Lung (tissue), 12 donors: ENCODE results near the gene C4orf46. TPM values are rescaled to one million over a fixed set of nuclear protein-coding genes. Genes with fewer than 3 reads are reported as not detected.

ENCODE experiments used
- ATAC-seq: fragments of 200-7000 bp; cut with Tn5 transposase; one replicate; pipeline ENCODE4 v1.9.1; 2020; ENCODE audit warnings: moderate number of reproducible peaks; ENCODE audit not compliant: insufficient read depth, low FRiP score
- DNase-seq, 3 donors: peaks; one replicate each; pipeline ENCODE4 v3.0.0-alpha.2; 2013 to 2017
- H3K27ac ChIP-seq, 2 donors: one replicate each; pipeline ENCODE4 v1.5.1; 2013; ENCODE audit warnings: mild to moderate bottlenecking in 2 of 2, moderate library complexity in 2 of 2, control low read depth in 1 of 2, inconsistent platforms in 1 of 2, low read depth in 1 of 2, low read length in 1 of 2
- H3K27me3 ChIP-seq, 3 donors: one replicate each; pipeline ENCODE4 v1.5.1; 2013; ENCODE audit warnings: low read length in 2 of 3; ENCODE audit not compliant: control insufficient read depth in 3 of 3, insufficient read depth in 3 of 3
- H3K36me3 ChIP-seq, 4 donors: one replicate each; pipeline ENCODE4 v1.5.1; 2013; ENCODE audit warnings: low read length in 4 of 4, mild to moderate bottlenecking in 1 of 4, moderate library complexity in 1 of 4; ENCODE audit not compliant: control insufficient read depth in 4 of 4, insufficient read depth in 4 of 4
- H3K4me1 ChIP-seq, 5 donors: one replicate each; pipeline ENCODE4 v1.5.1; 2013; ENCODE audit warnings: low read length in 5 of 5, mild to moderate bottlenecking in 2 of 5, moderate library complexity in 1 of 5; ENCODE audit not compliant: control insufficient read depth in 5 of 5, insufficient read depth in 5 of 5
- H3K4me3 ChIP-seq: one replicate; pipeline ENCODE4 v1.5.1; 2013; ENCODE audit warnings: mild to moderate bottlenecking, control low read depth, moderate library complexity
- H3K9ac ChIP-seq, 2 donors: one replicate each; pipeline ENCODE4 v1.5.1; 2013; ENCODE audit warnings: low read length in 2 of 2, control low read depth in 1 of 2; ENCODE audit not compliant: insufficient read depth in 1 of 2
- H3K9me3 ChIP-seq, 4 donors: one replicate each; pipeline ENCODE4 v1.5.1; 2013; ENCODE audit warnings: low read length in 3 of 4, mild to moderate bottlenecking in 1 of 4, moderate library complexity in 1 of 4; ENCODE audit not compliant: control insufficient read depth in 4 of 4, insufficient read depth in 3 of 4
- WGBS, 2 donors: extraction: QIAGEN DNeasy Blood & Tissue Kit; methylation state at CpG; one replicate each; pipeline ENCODE4 v1.1.7; 2013; 5-methylcytosine and 5-hydroxymethylcytosine counted together
- polyA plus RNA-seq, 2 donors: library from polyadenylated mRNA; stranded (reverse); fragments of 200-250 nt; gene quantifications; one replicate each; pipeline ENCODE4 v1.2.1, GENCODE V29; 2013
- total RNA-seq, 2 donors: library from RNA; depleted of rRNA in 1 of 2; stranded (reverse); fragments of >200 nt in 1 of 2; gene quantifications; one replicate each; pipeline ENCODE4 v1.2.1, GENCODE V29; 2014 to 2021
- TF ChIP-seq, protein P1 (sequence below): IDR thresholded peaks from 2 replicates; pipeline ENCODE4 v1.5.1; 2012; ENCODE audit warnings: mild to moderate bottlenecking; ENCODE audit errors: control extremely low read depth, extremely low read depth
- donor health status: control.
- donor health status: control.
- donor health status: Bipolar disorder and iron deficiency.
- donor health status: healthy.
- donor health status: DM: yes; HTN: yes; CAD: no.

The C4orf46 gene
- total and polyA plus RNA-seq, 4 donors, result 2.7 to 31.3 (median 3.2) TPM

DNA sequence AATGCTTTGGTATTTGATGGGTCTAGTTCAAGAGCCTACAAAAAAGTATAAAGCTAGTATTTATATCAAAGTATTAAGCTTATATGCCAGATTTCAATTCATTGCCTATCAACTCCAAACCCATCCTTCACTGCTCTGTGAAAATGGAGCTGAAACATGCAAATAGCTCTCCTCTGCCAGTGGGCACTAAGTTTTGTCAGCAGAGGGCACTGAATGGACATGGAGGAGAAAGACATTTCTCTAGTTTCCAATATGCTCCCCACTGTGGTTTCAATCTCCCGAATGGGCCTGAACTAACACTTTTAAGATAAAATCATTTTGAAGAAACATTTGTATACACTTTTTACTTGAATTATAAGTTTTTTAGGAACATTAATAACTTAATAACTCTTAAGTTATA lies 39.1 kb upstream of the C4orf46 start:
- H3K9me3 ChIP-seq, result no peaks in the 10 kb centered on the region
- peaks cover 12 to 40% (median 24%) of the 10 kb centered on the region in 4 donors for H3K36me3 ChIP-seq
- no peaks in the 10 kb centered on the region for H3K4me1 ChIP-seq
- 74 to 77% methylated on average over 1 of the region's 1 CpG for WGBS, 2 donors
- ATAC-seq (no peak), DNase-seq (peak in 2 of 3 donors; percentile 7 to 17)
- H3K27me3 ChIP-seq, result no peaks in the 10 kb centered on the region
- TF ChIP-seq, protein P1, sequence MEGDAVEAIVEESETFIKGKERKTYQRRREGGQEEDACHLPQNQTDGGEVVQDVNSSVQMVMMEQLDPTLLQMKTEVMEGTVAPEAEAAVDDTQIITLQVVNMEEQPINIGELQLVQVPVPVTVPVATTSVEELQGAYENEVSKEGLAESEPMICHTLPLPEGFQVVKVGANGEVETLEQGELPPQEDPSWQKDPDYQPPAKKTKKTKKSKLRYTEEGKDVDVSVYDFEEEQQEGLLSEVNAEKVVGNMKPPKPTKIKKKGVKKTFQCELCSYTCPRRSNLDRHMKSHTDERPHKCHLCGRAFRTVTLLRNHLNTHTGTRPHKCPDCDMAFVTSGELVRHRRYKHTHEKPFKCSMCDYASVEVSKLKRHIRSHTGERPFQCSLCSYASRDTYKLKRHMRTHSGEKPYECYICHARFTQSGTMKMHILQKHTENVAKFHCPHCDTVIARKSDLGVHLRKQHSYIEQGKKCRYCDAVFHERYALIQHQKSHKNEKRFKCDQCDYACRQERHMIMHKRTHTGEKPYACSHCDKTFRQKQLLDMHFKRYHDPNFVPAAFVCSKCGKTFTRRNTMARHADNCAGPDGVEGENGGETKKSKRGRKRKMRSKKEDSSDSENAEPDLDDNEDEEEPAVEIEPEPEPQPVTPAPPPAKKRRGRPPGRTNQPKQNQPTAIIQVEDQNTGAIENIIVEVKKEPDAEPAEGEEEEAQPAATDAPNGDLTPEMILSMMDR, result no peak
- H3K9ac ChIP-seq, result no peak overlapping the region
- H3K27ac ChIP-seq, result no peak overlapping the region
- no peak overlapping the region for H3K4me3 ChIP-seq

DNA sequence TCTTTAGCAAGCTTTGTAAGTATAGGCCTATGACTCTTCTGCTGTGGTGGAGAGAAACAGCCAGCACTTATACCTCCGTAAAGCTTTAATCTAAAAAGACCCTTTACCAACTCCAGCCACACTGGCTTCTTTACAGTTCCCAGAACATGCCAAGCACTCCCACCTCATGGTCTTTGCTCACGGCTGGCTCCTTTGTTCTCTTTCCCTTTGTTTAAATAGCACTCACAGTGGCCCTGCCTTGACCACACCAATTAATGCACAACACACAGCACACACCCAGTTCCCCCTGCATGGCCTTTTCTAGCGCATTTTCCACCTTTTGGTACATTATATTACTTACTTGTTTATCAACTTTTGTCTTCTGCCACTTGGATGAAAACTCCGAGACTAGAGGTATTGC lies 32.6 kb upstream of the C4orf46 start:
- no peaks in the 10 kb centered on the region for H3K27me3 ChIP-seq
- H3K4me1 ChIP-seq, result no peaks in the 10 kb centered on the region
- DNase-seq (no peak), ATAC-seq (no peak)
- H3K4me3 ChIP-seq, result no peak overlapping the region
- TF ChIP-seq, protein P1, result no peak
- H3K9ac ChIP-seq, result no peak overlapping the region
- peaks cover 11 to 31% (median 14%) of the 10 kb centered on the region in 4 donors for H3K36me3 ChIP-seq
- H3K9me3 ChIP-seq, result no peaks in the 10 kb centered on the region
- H3K27ac ChIP-seq, result no peak overlapping the region
- 90 to 94% methylated on average over 4 of the region's 4 CpGs for WGBS, 2 donors

DNA sequence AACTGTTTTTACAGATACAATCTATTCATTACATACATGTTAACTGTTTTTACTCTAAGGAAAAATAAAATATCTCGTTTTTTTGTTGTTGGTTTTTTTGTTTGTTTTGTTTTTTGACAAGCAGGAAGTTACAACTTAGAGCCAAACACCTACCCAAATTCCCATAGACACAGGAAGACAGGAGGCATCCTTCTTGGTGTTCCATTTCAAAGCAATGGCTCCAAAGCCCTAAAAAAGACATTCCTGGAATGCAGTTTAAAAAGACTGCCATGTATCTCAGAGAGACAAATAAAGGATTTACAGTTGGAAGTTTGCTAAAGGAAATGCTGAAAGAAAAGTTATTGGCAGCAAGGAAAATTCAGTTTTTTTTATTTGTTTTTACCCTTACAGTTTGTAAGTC lies 17.1 kb upstream of the C4orf46 start:
- Histone ChIP-seq H3K36me3 (peaks cover 3 to 18% (median 8%) of the 10 kb centered on the region in 4 donors), H3K27me3 (no peaks in the 10 kb centered on the region), H3K4me3 (no peak overlapping the region), H3K27ac (no peak overlapping the region), H3K9me3 (no peaks in the 10 kb centered on the region), H3K4me1 (no peaks in the 10 kb centered on the region), H3K9ac (no peak overlapping the region)
- WGBS, 2 donors, result 74 to 84% methylated on average over 1 of the region's 1 CpG
- DNase-seq (no peak), ATAC-seq (no peak)
- TF ChIP-seq, protein P1, result no peak

DNA sequence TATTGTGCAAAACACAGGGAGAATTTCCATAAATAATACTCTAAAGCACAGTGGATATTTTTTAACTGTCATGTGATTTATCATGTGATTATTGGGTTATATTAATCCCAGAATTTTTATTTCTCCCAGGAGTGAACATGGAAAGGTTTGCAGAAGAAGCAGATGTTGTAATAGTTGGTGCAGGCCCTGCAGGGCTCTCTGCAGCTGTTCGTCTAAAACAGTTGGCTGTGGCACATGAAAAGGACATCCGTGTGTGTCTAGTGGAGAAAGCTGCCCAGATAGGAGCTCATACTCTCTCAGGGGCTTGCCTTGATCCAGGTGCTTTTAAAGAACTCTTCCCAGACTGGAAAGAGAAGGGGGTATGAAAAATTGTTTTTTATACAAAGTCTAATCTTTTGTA lies 10.4 kb upstream of the C4orf46 start:
- H3K27ac ChIP-seq, result no peak overlapping the region
- no peaks in the 10 kb centered on the region for H3K27me3 ChIP-seq
- H3K4me1 ChIP-seq, result peaks cover 0 to 4% (median 0%) of the 10 kb centered on the region in 5 donors
- no peak overlapping the region for H3K9ac ChIP-seq
- DNase-seq (no peak), ATAC-seq (no peak)
- TF ChIP-seq, protein P1, result no peak
- H3K36me3 ChIP-seq, result peaks cover 3 to 15% (median 8%) of the 10 kb centered on the region in 4 donors
- no peaks in the 10 kb centered on the region for H3K9me3 ChIP-seq
- WGBS, 2 donors, result 31 to 67% methylated on average over 2 of the region's 2 CpGs
- no peak overlapping the region for H3K4me3 ChIP-seq
